Epithelial cell of proximal tubule (primary cell): Measurements from ENCODE around the gene SEMA3F. TPM values are rescaled to one million over a fixed set of nuclear protein-coding genes. Genes with fewer than 3 reads are reported as not detected.

Source experiments
- DNase-seq: peaks from one replicate; pipeline ENCODE4 v3.0.0-alpha.2; 2011; ENCODE audit warnings: low read depth
- H3K4me3 ChIP-seq: 2 replicates; pipeline ENCODE4 v1.5.1; 2011; ENCODE audit warnings: low read depth, mild to moderate bottlenecking, low read length
- CTCF ChIP-seq: conservative IDR thresholded peaks from 2 replicates; pipeline ENCODE4 v1.5.1; 2012; ENCODE audit warnings: low read depth, mild to moderate bottlenecking, low read length
- total RNA-seq: library from RNA; depleted of rRNA; stranded (reverse); fragments of >200 nt; gene quantifications from 2 replicates; pipeline ENCODE4 v1.2.3, GENCODE V29; 2015

Gene SEMA3F
- total RNA-seq, 1 donor from 2014 or later, result 58.6 TPM

DNA sequence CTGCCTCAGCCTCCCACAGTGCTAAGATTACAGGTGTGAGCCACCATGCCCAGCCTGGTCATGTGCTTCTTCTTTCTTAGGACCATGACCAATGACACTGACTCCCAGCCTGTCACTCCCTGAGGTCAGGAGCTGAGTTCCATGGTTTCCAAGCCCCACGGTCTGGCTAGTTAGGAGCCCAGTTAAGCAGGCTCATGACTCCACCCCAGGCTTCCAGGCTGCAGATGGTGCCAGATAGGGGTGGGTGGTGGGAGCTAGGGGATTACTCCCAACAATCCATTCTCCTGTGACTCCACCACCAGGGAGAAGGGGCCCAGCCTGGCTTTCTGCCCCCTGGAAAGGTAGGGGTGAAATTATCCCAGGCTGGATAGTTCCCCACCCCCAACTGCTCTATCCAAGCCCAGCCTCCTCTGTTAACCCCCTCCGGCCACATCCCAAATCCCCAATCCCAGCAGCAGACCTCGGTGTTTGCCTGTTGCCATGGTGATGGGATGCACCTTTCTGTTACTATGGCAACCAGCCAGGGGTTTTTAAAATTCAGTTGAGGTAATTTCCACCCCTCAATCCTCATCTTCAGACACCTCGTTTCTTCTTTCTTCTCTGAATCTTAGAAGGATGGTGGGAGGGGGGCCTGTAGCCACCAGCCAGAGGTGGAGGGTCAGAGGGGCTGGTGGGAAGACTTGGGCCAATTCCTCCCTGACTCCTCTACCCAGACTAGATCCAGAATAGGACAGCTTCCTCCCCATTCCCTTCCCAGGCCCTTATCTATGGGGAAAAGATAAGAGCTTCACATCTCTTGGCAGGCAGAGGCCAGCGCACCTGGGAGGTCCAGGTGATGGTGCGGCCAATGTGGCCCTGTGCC is 22.5 kb upstream of the SEMA3F start:
- H3K4me3 ChIP-seq, result no peak overlapping the region
- no peak for DNase-seq
- no peak for TF ChIP-seq CTCF

GRCh38 chr3:50133283-50133615 is 21.9 kb upstream of the SEMA3F start:
- no peak for DNase-seq
- H3K4me3 ChIP-seq, result no peak overlapping the region
- TF ChIP-seq CTCF, result no peak

DNA sequence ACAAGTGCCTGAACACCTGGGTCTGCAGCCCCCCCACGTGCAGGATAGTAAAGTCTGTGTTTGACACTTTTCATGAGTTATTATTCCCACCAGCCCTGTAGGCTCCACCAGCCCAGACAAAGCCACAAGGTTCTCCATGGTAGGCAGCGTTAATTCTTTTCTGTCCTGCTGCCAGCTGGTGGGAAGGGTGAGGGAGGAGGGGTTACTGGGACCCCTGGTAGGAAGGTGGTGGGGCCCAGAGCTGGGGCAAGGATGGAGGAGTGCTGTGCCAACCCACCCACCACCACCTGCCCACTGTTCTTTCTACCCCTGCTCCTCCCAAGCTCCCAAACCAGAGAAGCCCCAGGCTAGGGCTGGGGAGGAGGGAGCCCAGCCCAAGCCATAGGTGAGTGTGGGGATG is 20.8 kb upstream of the SEMA3F start:
- no peak overlapping the region for H3K4me3 ChIP-seq
- DNase-seq, result no peak
- TF ChIP-seq CTCF, result no peak

DNA sequence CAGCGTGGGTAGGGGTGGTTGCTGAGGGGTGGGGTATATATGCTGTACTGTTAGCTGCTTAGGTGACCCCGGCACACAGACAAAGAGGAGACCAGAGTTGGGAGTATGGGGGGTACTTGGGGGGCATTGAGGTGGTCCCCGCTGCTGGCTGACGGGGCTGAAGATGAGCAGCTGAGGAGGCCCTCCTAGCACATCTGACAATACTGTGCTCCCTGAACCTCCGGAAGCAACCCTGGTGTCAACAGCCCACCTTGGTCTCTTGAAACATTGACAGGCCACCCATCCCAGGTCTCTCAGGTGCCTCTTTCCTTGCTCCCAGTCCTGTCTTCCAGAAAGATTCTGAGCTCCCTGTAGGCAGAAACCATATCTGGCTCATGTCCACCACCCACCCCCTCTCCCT is 19.2 kb upstream of the SEMA3F start:
- TF ChIP-seq CTCF, result no peak
- DNase-seq, result no peak

GRCh38 chr3:50136714-50137405 is 18.3 kb upstream of the SEMA3F start:
- TF ChIP-seq CTCF, result no peak
- H3K4me3 ChIP-seq, result no peak overlapping the region
- DNase-seq, result peak; percentile 19

More for the DNA sequence above, 19.2 kb upstream of the SEMA3F start:
- no peak overlapping the region for H3K4me3 ChIP-seq

DNA sequence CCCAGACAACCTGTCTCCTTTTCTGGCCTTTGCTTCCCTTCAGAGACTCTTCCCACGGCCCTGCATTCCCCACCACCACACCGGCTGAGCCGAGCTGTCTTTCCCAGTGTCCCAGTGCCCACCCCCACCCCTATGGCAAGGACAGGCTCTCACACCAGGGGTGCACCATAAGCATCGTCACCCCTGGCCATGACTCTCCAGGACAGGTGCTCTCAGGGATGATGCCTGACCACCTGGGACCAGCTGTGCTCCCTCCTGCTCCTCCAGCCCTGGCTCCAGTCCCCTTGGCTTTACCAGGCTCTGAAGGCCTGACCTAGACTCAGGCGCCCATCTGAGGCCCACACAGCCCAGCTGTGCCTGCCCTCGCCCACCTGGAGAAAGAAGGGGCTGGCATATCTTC is 17.6 kb upstream of the SEMA3F start:
- no peak for TF ChIP-seq CTCF
- no peak for DNase-seq
- no peak overlapping the region for H3K4me3 ChIP-seq
